Stimulated activated CD4-positive, alpha-beta T cell treated with anti-CD3 and anti-CD28 coated beads, Interleukin-2, amount 100 ng/mL, for 24 hours (primary cell): ENCODE results near the gene ZNF280D.

Experiments used
- DNase-seq, 2 donors: peaks; one replicate each; pipeline ENCODE4 v3.0.0-alpha.2; 2020

The ZNF280D gene

DNA sequence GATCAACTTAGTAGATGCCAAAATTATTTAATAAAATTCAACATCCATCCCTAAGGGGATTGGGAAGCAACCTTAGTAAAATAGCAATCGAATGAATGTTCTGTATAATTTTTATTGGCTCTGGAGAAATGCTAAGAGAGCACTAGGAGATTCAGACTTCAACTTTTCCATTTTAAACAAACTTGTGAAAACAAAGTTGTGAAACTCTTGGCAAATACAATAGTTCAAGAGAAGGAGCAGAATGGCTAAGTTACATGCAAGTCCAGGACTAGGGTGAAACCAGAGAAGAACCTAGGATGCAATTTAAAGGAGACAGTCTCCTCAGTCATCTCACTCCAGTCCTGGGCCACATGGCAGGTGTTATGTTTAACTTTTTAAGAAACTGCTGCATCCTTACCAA, 16.7 kb upstream of the ZNF280D start:
- DNase-seq, result no peak

GRCh38 chr15:56744701-56745683, 11.7 kb upstream of the ZNF280D start:
- DNase-seq, result no peak

- no peak for DNase-seq
Measured at GRCh38 chr15:56741541-56741940, 8.2 kb upstream of the ZNF280D start.

GRCh38 chr15:56739964-56740640, 6.8 kb upstream of the ZNF280D start:
- DNase-seq, result no peak

DNA sequence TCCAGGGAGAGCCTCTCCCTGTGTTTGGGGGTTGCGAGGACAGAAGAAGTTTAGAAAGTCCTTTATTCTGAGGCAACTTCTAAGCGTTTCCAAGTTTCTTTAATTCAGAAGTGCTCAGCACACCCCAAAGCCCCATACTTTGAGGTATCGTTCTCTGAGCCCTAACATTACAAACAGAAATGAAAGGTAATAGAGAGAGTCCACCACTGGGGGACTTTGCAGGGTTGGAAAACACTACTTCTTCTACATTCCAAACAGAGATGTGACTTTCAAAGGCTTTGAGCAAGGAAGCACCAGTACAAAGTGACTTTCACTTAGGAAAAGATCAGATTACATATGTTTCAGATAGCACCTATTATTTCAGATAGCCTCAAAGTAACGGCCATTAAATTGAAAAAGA, 6.2 kb upstream of the ZNF280D start:
- no peak for DNase-seq

DNA sequence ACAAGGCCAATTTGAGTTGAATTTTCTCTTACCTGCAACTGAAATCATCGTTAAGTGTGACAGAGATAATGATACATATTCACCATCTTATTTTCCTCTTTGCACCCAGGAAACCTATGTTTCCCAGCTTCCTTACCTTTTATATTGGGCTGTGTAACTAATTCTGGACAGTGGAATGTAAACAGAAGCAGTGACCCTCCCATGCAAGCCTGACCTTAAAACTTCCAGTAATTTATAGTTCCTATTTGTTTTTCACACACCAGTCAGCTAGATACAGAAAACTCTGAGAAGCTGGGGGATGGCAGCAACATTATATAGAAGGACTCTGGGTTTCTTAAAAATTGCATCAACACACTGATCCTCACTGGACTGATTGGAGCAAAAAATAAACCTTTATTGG, 4.5 kb upstream of the ZNF280D start:
- DNase-seq, result no peak

- DNase-seq, result no peak
Measured at GRCh38 chr15:56736881-56737707, 3.8 kb upstream of the ZNF280D start.

GRCh38 chr15:56736308-56736707, 3.0 kb upstream of the ZNF280D start:
- DNase-seq, result no peak

DNA sequence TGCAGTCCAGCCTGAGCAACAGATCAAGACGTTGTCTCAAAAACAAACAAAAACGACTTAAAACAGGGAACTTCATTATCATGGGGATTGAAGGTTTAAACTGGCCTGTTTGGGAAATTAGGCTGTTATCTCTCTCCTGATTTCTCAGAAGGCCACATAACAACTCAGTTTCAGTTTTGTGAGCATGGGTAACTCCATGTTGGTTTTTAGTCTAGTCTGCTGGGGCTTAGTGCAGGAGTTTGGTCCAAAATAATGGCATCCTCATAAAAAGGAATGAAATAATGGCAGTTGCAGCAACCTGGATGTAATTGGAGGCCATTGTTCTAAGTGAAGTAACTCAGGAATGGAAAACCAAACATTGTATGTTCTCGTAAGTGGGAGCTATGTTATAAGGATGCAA, 2.3 kb upstream of the ZNF280D start:
- DNase-seq, result no peak

DNA sequence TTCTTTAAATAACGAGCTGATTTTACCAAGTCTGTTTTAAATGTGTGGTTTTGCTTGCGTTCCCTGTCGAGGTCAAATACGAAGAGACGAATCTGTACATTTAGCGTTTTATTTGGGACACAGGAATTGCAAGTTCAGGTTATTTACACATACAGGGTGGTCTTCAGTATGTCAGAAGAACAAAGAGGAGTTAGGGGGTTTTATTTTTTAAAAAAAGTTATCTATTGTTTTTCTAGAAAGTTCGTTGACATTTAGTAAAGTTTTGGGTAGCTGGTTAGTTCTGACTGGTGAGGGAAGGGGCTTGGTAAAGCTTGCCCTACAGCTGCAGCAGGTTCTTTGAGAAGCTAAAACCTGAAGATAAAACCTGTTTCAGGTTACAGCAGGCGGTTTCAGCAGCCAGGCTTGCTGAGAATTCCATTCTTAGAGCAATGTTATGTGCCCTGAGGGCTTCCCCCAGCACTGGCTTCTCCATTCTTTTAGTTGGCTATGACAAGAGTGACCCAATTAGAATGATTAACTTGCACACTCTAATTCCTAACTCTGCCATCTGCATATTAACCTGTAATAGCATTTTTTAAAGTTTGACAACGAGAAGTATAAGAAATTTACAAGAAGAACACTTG, 815 bp upstream of the ZNF280D start:
- no peak for DNase-seq

GRCh38 chr15:56732886-56733135, 498 bp downstream of the ZNF280D start:
- DNase-seq, result no peak

DNA sequence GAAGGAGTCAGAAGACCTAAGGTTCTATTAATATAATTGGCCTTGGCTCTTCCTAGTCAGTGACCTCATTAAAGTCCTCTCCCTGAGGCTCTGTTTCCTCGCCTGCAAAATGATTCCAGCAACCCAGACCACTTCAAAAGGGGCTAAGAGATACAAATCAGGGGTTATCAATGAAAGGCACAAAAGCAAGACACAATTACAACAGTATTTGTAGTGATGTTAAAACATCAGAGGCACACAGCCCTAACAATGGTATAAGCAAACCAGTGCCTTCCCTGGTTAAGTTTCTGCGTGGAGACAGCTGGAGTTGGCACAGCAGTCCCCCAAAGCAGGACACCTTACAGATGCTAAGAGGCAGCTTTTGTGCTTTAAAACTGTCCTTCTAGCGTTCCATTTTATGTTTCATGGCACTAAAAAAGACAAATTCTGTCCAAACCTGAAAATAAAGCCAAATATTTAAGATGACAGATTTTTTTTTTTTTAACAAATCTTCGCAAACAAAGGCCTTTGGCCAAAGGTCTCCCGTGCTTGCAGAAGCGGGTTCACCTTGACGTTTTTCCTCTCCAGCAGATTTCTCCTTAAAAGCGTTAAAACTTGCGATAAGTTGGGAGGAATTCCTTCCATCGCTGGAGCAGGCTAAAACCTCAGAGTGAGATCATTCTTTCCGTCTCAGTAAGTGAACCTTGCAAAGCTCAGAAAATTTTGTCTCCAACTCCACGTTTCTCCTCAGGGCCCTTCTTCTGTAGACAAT, 999 bp downstream of the ZNF280D start:
- DNase-seq, result no peak

GRCh38 chr15:56731548-56731947, 1.8 kb downstream of the ZNF280D start:
- no peak for DNase-seq

DNA sequence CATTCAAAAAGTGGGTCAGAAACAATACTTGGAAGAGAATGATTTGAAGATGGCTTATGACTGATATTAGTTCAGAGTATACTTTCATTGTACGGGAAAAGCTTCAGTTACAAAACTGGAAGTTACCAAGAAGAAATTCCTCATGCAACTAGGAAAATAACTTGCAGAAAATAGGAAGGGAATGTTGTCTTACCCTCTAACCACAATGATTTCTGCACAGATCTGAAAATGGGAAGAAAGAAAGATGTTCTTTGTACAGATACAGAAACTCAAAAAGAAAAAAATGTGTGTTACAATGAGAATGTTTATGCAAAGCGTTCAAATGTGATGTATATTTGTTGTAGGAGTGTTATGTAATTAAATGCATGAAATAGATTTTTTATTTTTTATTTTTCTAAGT, 3.7 kb downstream of the ZNF280D start:
- DNase-seq, result no peak

GRCh38 chr15:56725386-56725785, 7.9 kb downstream of the ZNF280D start:
- no peak for DNase-seq

DNA sequence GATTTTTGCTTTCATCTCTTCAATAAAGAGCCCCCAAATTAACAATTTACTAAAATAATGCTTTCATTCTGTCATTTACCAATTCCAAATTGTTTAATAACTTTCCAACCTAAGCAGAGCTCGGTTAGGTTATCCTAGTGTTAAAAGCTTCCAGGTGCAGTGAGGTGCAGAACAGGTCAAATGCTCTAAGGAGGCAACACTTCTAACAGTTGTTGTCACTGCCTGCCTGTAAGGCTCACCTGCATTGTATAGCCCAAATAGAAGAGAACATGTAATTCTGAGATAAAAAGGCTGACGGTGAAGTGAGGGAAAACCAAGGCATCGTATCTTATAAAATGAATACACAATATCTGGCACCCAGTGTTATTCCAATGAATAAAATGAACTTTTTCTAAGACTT, 9.1 kb downstream of the ZNF280D start:
- DNase-seq, result no peak

DNA sequence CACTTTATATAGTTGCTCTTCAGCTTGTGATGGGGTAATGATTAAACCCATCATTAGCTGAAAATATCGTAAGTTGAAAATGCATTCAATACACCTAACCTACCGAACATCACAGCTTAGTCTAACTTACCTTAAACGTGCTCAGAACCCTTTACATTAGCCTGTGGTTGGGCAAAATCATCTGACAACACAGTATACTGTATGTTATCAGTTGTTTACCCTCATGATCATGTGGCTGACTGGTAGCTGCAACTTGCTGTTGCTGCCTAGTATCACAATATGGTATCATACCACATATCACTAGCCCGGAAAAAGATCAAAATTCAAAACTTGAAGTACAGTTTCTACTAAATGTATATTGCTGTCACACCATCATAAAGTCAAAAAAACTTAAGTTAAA, 9.5 kb downstream of the ZNF280D start:
- no peak for DNase-seq

GRCh38 chr15:56719774-56720555, 13.3 kb downstream of the ZNF280D start:
- DNase-seq, result no peak

DNA sequence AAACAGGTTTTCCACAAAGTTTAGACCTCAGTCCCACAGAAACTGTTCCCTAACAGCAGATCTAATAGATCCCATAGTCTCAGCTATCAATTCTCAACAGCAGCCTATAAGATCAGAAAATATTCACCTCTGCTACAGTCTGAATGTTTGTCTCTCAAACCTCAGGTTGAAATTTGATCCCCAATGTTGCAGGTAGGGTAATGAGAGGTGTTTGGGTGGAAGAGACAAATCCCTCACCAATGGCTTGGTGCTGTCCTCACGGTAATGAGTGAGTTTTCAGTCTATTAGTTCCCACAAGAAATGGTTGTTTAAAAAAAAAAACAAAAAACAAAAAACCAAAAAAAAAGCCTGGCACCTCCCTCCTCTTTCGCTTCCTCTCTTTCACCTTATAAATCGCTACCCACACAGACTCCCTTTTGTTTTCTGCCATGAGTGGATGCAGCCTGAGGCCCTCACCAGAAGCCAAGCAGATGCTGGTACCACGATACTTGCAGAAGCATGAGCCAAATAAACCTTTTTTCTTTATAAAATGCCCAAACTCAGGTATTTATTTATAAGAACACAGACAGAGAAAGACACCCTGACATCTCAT, 14.2 kb downstream of the ZNF280D start:
- no peak for DNase-seq

- no peak for DNase-seq
Measured at GRCh38 chr15:56718560-56718959, 14.7 kb downstream of the ZNF280D start.

- no peak for DNase-seq
Measured at GRCh38 chr15:56716334-56716733, 17.0 kb downstream of the ZNF280D start.
